Loucy (cell line): ENCODE data around the gene MCC.

Source experiments
- EZH2phosphoT487 ChIP-seq: fragments of 200-600 bp; IDR thresholded peaks from 2 replicates; pipeline ENCODE4 v1.6.1; 2018; ENCODE audit warnings: antibody characterized with exemption, mild to moderate bottlenecking, moderate library complexity, borderline replicate concordance
- TF ChIP-seq, protein P1 (sequence below): fragments of 200-600 bp; sonication (generic); conservative IDR thresholded peaks from 2 replicates; pipeline ENCODE4 v1.5.1; 2014; ENCODE audit warnings: mild to moderate bottlenecking, antibody characterized with exemption, low read length

DNA sequence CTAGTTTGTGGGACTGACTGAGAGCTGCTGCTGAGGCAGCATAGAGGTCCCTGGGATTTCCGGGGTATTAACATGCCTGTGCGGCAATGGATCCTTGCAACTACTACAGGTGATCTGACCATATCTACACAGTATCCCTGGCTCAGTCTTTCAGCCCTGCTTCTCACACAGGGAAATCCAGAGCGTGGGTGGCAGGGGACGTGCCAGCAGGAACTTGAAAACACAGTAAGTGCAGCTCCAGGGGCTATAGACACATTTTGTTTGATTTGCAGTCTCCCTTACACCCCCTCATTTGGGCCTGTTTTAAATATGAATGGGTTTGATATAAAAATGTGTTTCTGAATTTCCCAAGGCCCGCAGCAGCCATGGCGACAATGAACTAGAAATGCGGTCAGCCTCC lies 302.2 kb downstream of the MCC start:
- TF ChIP-seq, protein P1, sequence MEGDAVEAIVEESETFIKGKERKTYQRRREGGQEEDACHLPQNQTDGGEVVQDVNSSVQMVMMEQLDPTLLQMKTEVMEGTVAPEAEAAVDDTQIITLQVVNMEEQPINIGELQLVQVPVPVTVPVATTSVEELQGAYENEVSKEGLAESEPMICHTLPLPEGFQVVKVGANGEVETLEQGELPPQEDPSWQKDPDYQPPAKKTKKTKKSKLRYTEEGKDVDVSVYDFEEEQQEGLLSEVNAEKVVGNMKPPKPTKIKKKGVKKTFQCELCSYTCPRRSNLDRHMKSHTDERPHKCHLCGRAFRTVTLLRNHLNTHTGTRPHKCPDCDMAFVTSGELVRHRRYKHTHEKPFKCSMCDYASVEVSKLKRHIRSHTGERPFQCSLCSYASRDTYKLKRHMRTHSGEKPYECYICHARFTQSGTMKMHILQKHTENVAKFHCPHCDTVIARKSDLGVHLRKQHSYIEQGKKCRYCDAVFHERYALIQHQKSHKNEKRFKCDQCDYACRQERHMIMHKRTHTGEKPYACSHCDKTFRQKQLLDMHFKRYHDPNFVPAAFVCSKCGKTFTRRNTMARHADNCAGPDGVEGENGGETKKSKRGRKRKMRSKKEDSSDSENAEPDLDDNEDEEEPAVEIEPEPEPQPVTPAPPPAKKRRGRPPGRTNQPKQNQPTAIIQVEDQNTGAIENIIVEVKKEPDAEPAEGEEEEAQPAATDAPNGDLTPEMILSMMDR = no peak
- TF ChIP-seq EZH2phosphoT487 = no peak
